SU-DHL-6 (cell line): Measurements from ENCODE around the gene MADD.

Experiments used
- H2AFZ ChIP-seq: fragments of 200-600 bp; sonication (generic); 2 replicates; pipeline ENCODE4 v1.6.1; 2014; ENCODE audit warnings: low read depth, mild to moderate bottlenecking, moderate library complexity, mixed read lengths, antibody characterized with exemption, low read length; ENCODE audit not compliant: severe bottlenecking
- H3F3A ChIP-seq: fragments of 200-600 bp; shearing (Covaris generic); 2 replicates; pipeline ENCODE4 v1.6.0; 2016; ENCODE audit warnings: antibody characterized with exemption, mild to moderate bottlenecking; ENCODE audit not compliant: insufficient read depth
- H3K27ac ChIP-seq: fragments of 200-600 bp; sonication (generic); 2 replicates; pipeline ENCODE4 v1.5.1; 2016; ENCODE audit warnings: low read depth, mild to moderate bottlenecking, low read length, moderate library complexity, mixed read lengths
- H3K27me3 ChIP-seq: fragments of 200-600 bp; sonication (generic), shearing (Covaris generic); 2 replicates; pipeline ENCODE4 v1.6.0; 2014; ENCODE audit warnings: mild to moderate bottlenecking, low read length
- H3K36me3 ChIP-seq: fragments of 200-600 bp; sonication (generic); 2 replicates; pipeline ENCODE4 v1.6.1; 2014; ENCODE audit warnings: mild to moderate bottlenecking, low read length, mixed read lengths
- H3K4me2 ChIP-seq: fragments of 300-600, 200-600 bp; shearing (Covaris generic), sonication (generic); 2 replicates; pipeline ENCODE4 v1.6.0; 2014; ENCODE audit warnings: low read length, low read depth, mild to moderate bottlenecking; ENCODE audit not compliant: poor library complexity, severe bottlenecking
- H3K4me3 ChIP-seq: fragments of 200-600 bp; sonication (generic); 2 replicates; pipeline ENCODE4 v1.5.1; 2014; ENCODE audit warnings: antibody characterized with exemption, low read length, mild to moderate bottlenecking, mixed read lengths; ENCODE audit not compliant: insufficient read depth, poor library complexity, severe bottlenecking
- H3K79me2 ChIP-seq: fragments of 200-600 bp; sonication (generic); 2 replicates; pipeline ENCODE4 v1.6.1; 2014; ENCODE audit warnings: mild to moderate bottlenecking, low read length, moderate library complexity; ENCODE audit not compliant: insufficient read depth
- H3K9ac ChIP-seq: fragments of 200-600 bp; sonication (generic); 2 replicates; pipeline ENCODE4 v1.7.0; 2014; ENCODE audit warnings: mild to moderate bottlenecking, low read length
- H3K9me2 ChIP-seq: fragments of 200-600 bp; sonication (generic); replicated peaks from 2 replicates; pipeline ENCODE4 v1.6.1; 2014; ENCODE audit warnings: low read length; ENCODE audit not compliant: insufficient read depth
- H3K9me3 ChIP-seq: fragments of 200-600 bp; sonication (generic); 2 replicates; pipeline ENCODE4 v1.6.1; 2014; ENCODE audit warnings: low read length, mixed read lengths; ENCODE audit not compliant: insufficient read depth
- H4K20me1 ChIP-seq: fragments of 200-600 bp; sonication (generic); 2 replicates; pipeline ENCODE4 v1.6.1; 2014; ENCODE audit warnings: low read depth, mild to moderate bottlenecking, antibody characterized with exemption, low read length, moderate library complexity, mixed read lengths
- EZH2phosphoT487 ChIP-seq: fragments of 200-600 bp; sonication (generic), shearing (Covaris generic); conservative IDR thresholded peaks from 2 replicates; pipeline ENCODE4 v1.6.1; 2018; ENCODE audit warnings: mild to moderate bottlenecking, antibody characterized with exemption, low read length, moderate library complexity, mixed read lengths
- TF ChIP-seq, protein P1 (sequence below): fragments of 200-600 bp; sonication (generic); IDR thresholded peaks from one replicate; pipeline ENCODE4 v1.5.1; 2017; ENCODE audit warnings: antibody characterized with exemption, mild to moderate bottlenecking, low read length, moderate library complexity; ENCODE audit not compliant: insufficient read depth, poor library complexity, severe bottlenecking

MADD gene

DNA sequence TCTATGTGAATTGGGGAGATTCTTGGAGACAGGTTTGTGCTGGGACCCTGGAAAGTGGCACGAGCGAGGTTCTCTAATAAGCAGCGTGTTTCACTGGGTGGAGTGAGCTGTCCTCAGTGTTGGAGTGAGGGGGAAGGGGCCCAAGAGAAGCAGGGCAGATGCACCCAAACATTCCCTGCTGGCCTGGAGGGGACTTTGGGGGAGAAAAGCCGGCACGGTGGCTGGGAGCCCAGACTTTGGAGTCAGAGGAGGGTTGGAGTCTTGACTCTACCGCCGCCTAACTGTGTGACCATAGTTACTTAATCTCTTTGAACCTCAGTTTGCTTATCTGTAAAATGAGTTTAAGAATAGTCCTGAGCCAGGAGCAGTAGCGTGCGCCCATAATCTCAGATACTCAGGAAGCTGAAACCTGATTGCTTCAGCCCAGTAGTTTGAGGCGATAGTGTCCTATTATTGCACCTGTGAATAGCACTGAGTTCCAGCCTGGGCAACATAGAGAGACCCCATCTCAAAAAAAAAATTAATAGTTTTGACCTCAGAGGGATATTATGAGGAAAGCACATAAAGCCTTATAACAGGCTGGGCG lies 11.5 kb upstream of the MADD start:
- H3K4me2 ChIP-seq: no peak overlapping the region
- no peak overlapping the region for H2AFZ ChIP-seq
- H3K27ac ChIP-seq: no peak overlapping the region

DNA sequence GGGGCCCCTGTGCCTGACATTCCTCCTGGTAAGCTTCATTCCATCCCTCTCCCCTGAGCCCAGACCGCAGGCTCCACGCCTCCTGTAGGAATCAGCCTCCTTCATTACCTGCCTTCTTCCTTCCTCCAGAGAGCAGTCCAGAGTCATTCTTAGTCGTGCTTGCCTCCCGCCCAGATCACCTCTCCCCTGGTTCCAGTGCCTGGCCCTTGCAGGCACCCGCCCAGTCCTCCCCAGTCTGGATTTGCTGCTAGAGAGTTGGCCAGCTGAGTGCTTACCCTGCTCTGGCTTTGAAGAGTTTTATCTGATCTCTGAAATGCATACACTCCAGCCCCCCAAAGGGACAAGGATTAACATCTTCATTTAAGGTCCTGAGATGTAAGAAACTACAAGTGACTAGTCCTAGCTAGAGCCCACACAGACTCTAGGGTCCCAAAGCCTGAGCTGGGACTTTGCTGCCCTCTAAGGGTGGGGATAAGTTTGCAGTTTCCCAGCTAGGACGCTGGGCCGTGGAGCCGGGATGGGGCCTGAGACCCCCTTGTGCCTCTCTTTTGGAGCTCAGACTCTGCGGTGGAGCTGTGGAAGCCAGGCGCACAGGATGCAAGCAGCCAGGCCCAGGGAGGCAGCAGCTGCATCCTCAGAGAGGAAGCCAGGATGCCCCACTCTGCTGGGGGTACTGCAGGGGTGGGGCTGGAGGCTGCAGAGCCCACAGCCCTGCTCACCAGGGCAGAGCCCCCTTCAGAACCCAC lies 10.5 kb upstream of the MADD start:
- Histone ChIP-seq H3K4me3 (no peak overlapping the region), H3K36me3 (no peaks in the 10 kb centered on the region), H2AFZ (no peak overlapping the region), H3K27me3 (no peaks in the 10 kb centered on the region), H3F3A (no peaks in the 10 kb centered on the region), H3K9me3 (no peaks in the 10 kb centered on the region), H3K4me2 (no peak overlapping the region), H4K20me1 (no peaks in the 10 kb centered on the region), H3K27ac (no peak overlapping the region), H3K9me2 (no peaks in the 10 kb centered on the region), H3K79me2 (no peaks in the 10 kb centered on the region), H3K9ac (no peak overlapping the region)
- TF ChIP-seq EZH2phosphoT487: no peak
- TF ChIP-seq, protein P1, sequence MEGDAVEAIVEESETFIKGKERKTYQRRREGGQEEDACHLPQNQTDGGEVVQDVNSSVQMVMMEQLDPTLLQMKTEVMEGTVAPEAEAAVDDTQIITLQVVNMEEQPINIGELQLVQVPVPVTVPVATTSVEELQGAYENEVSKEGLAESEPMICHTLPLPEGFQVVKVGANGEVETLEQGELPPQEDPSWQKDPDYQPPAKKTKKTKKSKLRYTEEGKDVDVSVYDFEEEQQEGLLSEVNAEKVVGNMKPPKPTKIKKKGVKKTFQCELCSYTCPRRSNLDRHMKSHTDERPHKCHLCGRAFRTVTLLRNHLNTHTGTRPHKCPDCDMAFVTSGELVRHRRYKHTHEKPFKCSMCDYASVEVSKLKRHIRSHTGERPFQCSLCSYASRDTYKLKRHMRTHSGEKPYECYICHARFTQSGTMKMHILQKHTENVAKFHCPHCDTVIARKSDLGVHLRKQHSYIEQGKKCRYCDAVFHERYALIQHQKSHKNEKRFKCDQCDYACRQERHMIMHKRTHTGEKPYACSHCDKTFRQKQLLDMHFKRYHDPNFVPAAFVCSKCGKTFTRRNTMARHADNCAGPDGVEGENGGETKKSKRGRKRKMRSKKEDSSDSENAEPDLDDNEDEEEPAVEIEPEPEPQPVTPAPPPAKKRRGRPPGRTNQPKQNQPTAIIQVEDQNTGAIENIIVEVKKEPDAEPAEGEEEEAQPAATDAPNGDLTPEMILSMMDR: peak; percentile 61

More for the DNA sequence above, 11.5 kb upstream of the MADD start:
- no peaks in the 10 kb centered on the region for H3K9me2 ChIP-seq
- H3K9me3 ChIP-seq: no peaks in the 10 kb centered on the region
- no peaks in the 10 kb centered on the region for H3K27me3 ChIP-seq
- H3K79me2 ChIP-seq: no peaks in the 10 kb centered on the region
- H3K9ac ChIP-seq: no peak overlapping the region
- H3K4me3 ChIP-seq: no peak overlapping the region
- H3F3A ChIP-seq: no peaks in the 10 kb centered on the region
- no peaks in the 10 kb centered on the region for H4K20me1 ChIP-seq
- TF ChIP-seq EZH2phosphoT487: no peak
- TF ChIP-seq, protein P1: no peak
- H3K36me3 ChIP-seq: no peaks in the 10 kb centered on the region

DNA sequence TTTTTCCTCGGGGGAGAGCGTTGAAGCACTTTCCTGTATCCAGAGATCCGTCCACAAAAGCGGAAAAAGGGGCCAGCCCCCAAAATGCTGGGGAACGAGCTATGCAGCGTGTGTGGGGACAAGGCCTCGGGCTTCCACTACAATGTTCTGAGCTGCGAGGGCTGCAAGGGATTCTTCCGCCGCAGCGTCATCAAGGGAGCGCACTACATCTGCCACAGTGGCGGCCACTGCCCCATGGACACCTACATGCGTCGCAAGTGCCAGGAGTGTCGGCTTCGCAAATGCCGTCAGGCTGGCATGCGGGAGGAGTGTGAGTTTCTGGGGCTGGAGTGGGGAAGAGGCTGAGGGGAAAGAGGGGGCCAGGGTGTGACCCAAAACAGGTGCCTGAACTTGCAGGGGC lies 9.6 kb upstream of the MADD start:
- Histone ChIP-seq H3K4me2 (no peak overlapping the region), H3F3A (no peaks in the 10 kb centered on the region), H3K9me3 (no peaks in the 10 kb centered on the region)

More for the DNA sequence above, 9.6 kb upstream of the MADD start:
- no peaks in the 10 kb centered on the region for H3K9me2 ChIP-seq
- H3K27ac ChIP-seq: no peak overlapping the region
- no peaks in the 10 kb centered on the region for H4K20me1 ChIP-seq
- H3K9ac ChIP-seq: no peak overlapping the region
- H3K79me2 ChIP-seq: no peaks in the 10 kb centered on the region
- H3K4me3 ChIP-seq: no peak overlapping the region
- no peak overlapping the region for H2AFZ ChIP-seq
- H3K36me3 ChIP-seq: no peaks in the 10 kb centered on the region
- TF ChIP-seq EZH2phosphoT487: no peak
- TF ChIP-seq, protein P1: no peak
- H3K27me3 ChIP-seq: no peaks in the 10 kb centered on the region
